HCT116 (cell line): ENCODE results near the gene NBL1. TPM values are rescaled to one million over a fixed set of nuclear protein-coding genes. Genes with fewer than 3 reads are reported as not detected.
A peak's percentile ranks its signal among the peaks of the same experiment; 100 is the strongest.

Experiments
- ATAC-seq: fragments of 200-7000 bp; cut with Tn5 transposase; 2 replicates; pipeline ENCODE4 v1.9.1; 2020; ENCODE audit warnings: mild to moderate bottlenecking, moderate library complexity
- BruUV-seq: library from RNA; stranded (reverse); fragments of 400-500 nt; replicated peaks from 2 replicates; lab custom pipeline; 2021; lab: Mats Ljungman, UMichigan
- CTCF ChIA-PET: fragments of 300-600 bp; sonication (Branson Sonifier 250); formaldehyde crosslinking; loops from one replicate; lab custom pipeline; 2021; ENCODE audit warnings: antibody characterized with exemption; lab: Charles Lee
- POLR2A ChIA-PET: fragments of 300-600, 350-600 bp; sonication (Branson Sonifier 250); formaldehyde crosslinking; loops from one replicate; lab custom pipeline; 2021; ENCODE audit warnings: antibody characterized with exemption; lab: Charles Lee
- RAD21 ChIA-PET, 2 experiments: fragments of 300-600 bp; sonication (Branson Sonifier 250); formaldehyde crosslinking; loops; one replicate each; lab custom pipeline; 2023; ENCODE audit warnings: low total read pairs in 2 of 2; ENCODE audit not compliant: uncharacterized antibody in 2 of 2, unreplicated experiment in 2 of 2, low non-redundant PET in 1 of 2; lab: Charles Lee
- DNase-seq: peaks from one replicate; pipeline ENCODE4 v3.0.0-alpha.2; 2010; ENCODE audit warnings: low read depth, low spot score
- H2AFZ ChIP-seq: fragments of 200-600 bp; shearing (Covaris generic), sonication (generic); 2 replicates; pipeline ENCODE4 v1.6.1; 2017; ENCODE audit warnings: low read depth, mixed run types, mixed read lengths, antibody characterized with exemption, low read length; ENCODE audit not compliant: poor library complexity, severe bottlenecking
- H3K27ac ChIP-seq: 2 replicates; pipeline ENCODE4 v1.5.1; 2012; ENCODE audit warnings: low read depth, low read length
- H3K27me3 ChIP-seq: fragments of 200-600 bp; sonication (generic); 2 replicates; pipeline ENCODE4 v1.6.1; 2016; ENCODE audit warnings: mixed run types, low read length, mixed read lengths; ENCODE audit not compliant: insufficient read depth
- H3K36me3 ChIP-seq, 2 experiments: fragments of 200-500 bp in 1 of 2; fragments of 200-600 bp in 1 of 2; sonication (Bioruptor generic) in 1 of 2; sonication (generic) in 1 of 2; 2 replicates each; pipeline versions ENCODE4 v1.5.1 to v1.6.1; 2014 to 2016; ENCODE audit warnings: low read length in 2 of 2, inconsistent platforms in 1 of 2, mixed read lengths in 1 of 2, mixed run types in 1 of 2; ENCODE audit not compliant: insufficient read depth in 2 of 2, control insufficient read depth in 1 of 2
- H3K4me1 ChIP-seq, 2 experiments: fragments of 200-600 bp in 1 of 2; sonication (generic) in 1 of 2; 2 replicates each; pipeline versions ENCODE4 v1.5.1 to v1.6.1; 2012 to 2017; ENCODE audit warnings: low read length in 2 of 2, inconsistent platforms in 1 of 2, mild to moderate bottlenecking in 1 of 2, mixed read lengths in 1 of 2, mixed run types in 1 of 2, moderate library complexity in 1 of 2; ENCODE audit not compliant: insufficient read depth in 2 of 2, control insufficient read depth in 1 of 2
- H3K4me2 ChIP-seq: fragments of 200-600 bp; sonication (generic); 2 replicates; pipeline ENCODE4 v1.6.1; 2017; ENCODE audit warnings: mixed run types, low read length, mixed read lengths
- H3K4me3 ChIP-seq, 2 experiments: fragments of 200-600 bp in 1 of 2; sonication (generic) in 1 of 2; replicated peaks in 1 of 2; 2 replicates each; pipeline ENCODE4 v1.5.1; 2011 to 2016; ENCODE audit warnings: low read length in 2 of 2, control low read depth in 1 of 2, low read depth in 1 of 2, mild to moderate bottlenecking in 1 of 2, mixed read lengths in 1 of 2, mixed run types in 1 of 2
- H3K79me2 ChIP-seq: fragments of 200-600 bp; sonication (generic); 2 replicates; pipeline ENCODE4 v1.6.1; 2017; ENCODE audit warnings: mild to moderate bottlenecking, mixed run types, low read length, moderate library complexity, mixed read lengths; ENCODE audit not compliant: insufficient read depth
- H3K9ac ChIP-seq: fragments of 200-600 bp; sonication (generic); 2 replicates; pipeline ENCODE4 v1.6.1; 2016; ENCODE audit warnings: low read length, mixed read lengths
- H3K9me2 ChIP-seq: fragments of 200-600 bp; sonication (generic), shearing (Covaris generic); 2 replicates; pipeline ENCODE4 v1.6.1; 2017; ENCODE audit warnings: mixed run types, mild to moderate bottlenecking, moderate library complexity; ENCODE audit not compliant: insufficient read depth
- H3K9me3 ChIP-seq, 2 experiments: fragments of 200-500 bp in 1 of 2; fragments of 200-600 bp in 1 of 2; sonication (Bioruptor generic) in 1 of 2; sonication (generic) in 1 of 2; 2 replicates each; pipeline ENCODE4 v1.6.1; 2014 to 2017; ENCODE audit warnings: low read length in 2 of 2, mixed read lengths in 2 of 2, inconsistent platforms in 1 of 2, low read depth in 1 of 2, mild to moderate bottlenecking in 1 of 2, mixed run types in 1 of 2, moderate library complexity in 1 of 2; ENCODE audit not compliant: control insufficient read depth in 1 of 2, insufficient read depth in 1 of 2
- H4K20me1 ChIP-seq: fragments of 200-600 bp; sonication (generic), shearing (Covaris generic); 2 replicates; pipeline ENCODE4 v1.6.1; 2017; ENCODE audit warnings: mixed run types, mild to moderate bottlenecking, moderate library complexity; ENCODE audit not compliant: insufficient read depth
- ATF3 ChIP-seq: IDR thresholded peaks from 2 replicates; pipeline ENCODE4 v1.6.1; 2012
- CEBPB ChIP-seq: IDR thresholded peaks from 2 replicates; pipeline ENCODE4 v1.6.1; 2012; ENCODE audit warnings: low read depth
- EGR1 ChIP-seq: IDR thresholded peaks from 2 replicates; pipeline ENCODE4 v1.6.1; 2012; ENCODE audit warnings: low read depth
- ELF1 ChIP-seq: IDR thresholded peaks from 2 replicates; pipeline ENCODE4 v1.6.1; 2012; ENCODE audit warnings: low read depth, borderline replicate concordance
- EZH2 ChIP-seq: fragments of 200-600 bp; sonication (generic); IDR thresholded peaks from 2 replicates; pipeline ENCODE4 v1.6.1; 2017; ENCODE audit warnings: antibody characterized with exemption, mixed run types
- EZH2phosphoT487 ChIP-seq: fragments of 200-600 bp; IDR thresholded peaks from 2 replicates; pipeline ENCODE4 v1.6.1; 2018; ENCODE audit warnings: antibody characterized with exemption, borderline replicate concordance
- JUND ChIP-seq: IDR thresholded peaks from 2 replicates; pipeline ENCODE4 v1.6.1; 2012
- MAX ChIP-seq: IDR thresholded peaks from 2 replicates; pipeline ENCODE4 v1.6.1; 2012
- POLR2A ChIP-seq: IDR thresholded peaks from 2 replicates; pipeline ENCODE4 v1.7.0; 2011; ENCODE audit warnings: borderline replicate concordance; ENCODE audit not compliant: insufficient read depth, insufficient read length; ENCODE audit errors: extremely low read depth
- POLR2AphosphoS5 ChIP-seq: IDR thresholded peaks from 2 replicates; pipeline ENCODE4 v1.6.1; 2011; ENCODE audit warnings: mild to moderate bottlenecking, low read depth, low read length, moderate library complexity
- REST ChIP-seq: IDR thresholded peaks from 2 replicates; pipeline ENCODE4 v1.6.1; 2012; ENCODE audit warnings: low read depth
- SIN3A ChIP-seq: IDR thresholded peaks from 2 replicates; pipeline ENCODE4 v1.6.1; 2012; ENCODE audit warnings: low read depth
- SP1 ChIP-seq: IDR thresholded peaks from 2 replicates; pipeline ENCODE4 v1.6.1; 2012; ENCODE audit warnings: low read depth
- SRF ChIP-seq: IDR thresholded peaks from 2 replicates; pipeline ENCODE4 v1.6.1; 2012; ENCODE audit warnings: low read depth
- TCF7L2 ChIP-seq: IDR thresholded peaks from 2 replicates; pipeline ENCODE4 v1.7.0; 2011; ENCODE audit warnings: borderline replicate concordance, inconsistent platforms; ENCODE audit not compliant: insufficient read depth, insufficient read length; ENCODE audit errors: extremely low read depth
- YY1 ChIP-seq: IDR thresholded peaks from 2 replicates; pipeline ENCODE4 v1.6.1; 2011; ENCODE audit warnings: low read length, low read depth, moderate library complexity, mild to moderate bottlenecking; ENCODE audit not compliant: insufficient replicate concordance; ENCODE audit errors: extremely low read depth
- ZBTB33 ChIP-seq: IDR thresholded peaks from 2 replicates; pipeline ENCODE4 v1.6.1; 2011; ENCODE audit warnings: mild to moderate bottlenecking, low read length, moderate library complexity; ENCODE audit not compliant: insufficient replicate concordance; ENCODE audit errors: extremely low read depth
- ZFX ChIP-seq: fragments of 450-650 bp; IDR thresholded peaks from 2 replicates; pipeline ENCODE4 v1.6.1; 2017
- intact Hi-C: fragments of 100-400 bp; cut with micrococcal nuclease; formaldehyde crosslinking; loops from 2 replicates; pipeline ENCODE4 v1.10.0; 2022
- total RNA-seq: library from RNA; stranded (reverse); gene quantifications from one replicate; pipeline ENCODE4 v1.2.1, GENCODE V29; 2021; ENCODE audit not compliant: unreplicated experiment

The NBL1 gene
- total RNA-seq, 1 experiment from 2014 or later: 75.4 TPM

GRCh38 chr1:19596714-19597495 lies 47.2 kb upstream of the NBL1 start:
- H3K9ac ChIP-seq: peak overlapping the region; percentile 94
- peak; percentile 94 for ATAC-seq
- peak overlapping the region; percentile 89 to 94 for H3K4me3 ChIP-seq
- BruUV-seq: no TSS peak
- H2AFZ ChIP-seq: peak overlapping the region; percentile 18
- POLR2A ChIA-PET: interaction anchor here (0.9 to 1.9 kb wide), 2 partner anchors 46 to 105 kb away, joined by 3 to 6 read pairs; no protein-coding TSS in a partner anchor
- H3K36me3 ChIP-seq: no peaks in the 10 kb centered on the region
- peak overlapping the region; percentile 80 for H3K27ac ChIP-seq
- peak; percentile 96 for DNase-seq
- intact Hi-C loops: loop anchor here (5.0 kb wide), 2 partner anchors 45 to 115 kb away; partner anchors contain the start of gene NBL1
- H3K4me1 ChIP-seq: peaks cover 3 to 21% of the 10 kb centered on the region in 2 experiments; a peak in 3 of 4 replicates
- H3K4me2 ChIP-seq: peak overlapping the region; percentile 83
- H4K20me1 ChIP-seq: peaks cover 4% of the 10 kb centered on the region; the same call in 1 of the 2 replicates
- H3K79me2 ChIP-seq: peaks cover 51% of the 10 kb centered on the region
- no peaks in the 10 kb centered on the region for H3K9me2 ChIP-seq
- RAD21 ChIA-PET: no interaction called here
- no peaks in the 10 kb centered on the region for H3K27me3 ChIP-seq
- H3K9me3 ChIP-seq: no peaks in the 10 kb centered on the region
- CTCF ChIA-PET: interaction anchor here (1.0 to 1.4 kb wide), 5 partner anchors 12 to 57 kb away, joined by 3 to 7 read pairs (median 3); no protein-coding TSS in a partner anchor
- peak; percentile 51; the same call in 1 of the 2 replicates for TF ChIP-seq SIN3A
- TF ChIP-seq EZH2: no peak
- TF ChIP-seq TCF7L2: no peak
- TF ChIP-seq MAX: no peak; the same call in 1 of the 2 replicates
- peak; percentile 80 for TF ChIP-seq POLR2AphosphoS5
- TF ChIP-seq ZBTB33: peak; percentile 99
- TF ChIP-seq EZH2phosphoT487: no peak
- TF ChIP-seq REST: no peak
- TF ChIP-seq SRF: no peak
- TF ChIP-seq CEBPB: no peak
- peak; percentile 72 for TF ChIP-seq YY1
- TF ChIP-seq POLR2A: peak; percentile 45
- TF ChIP-seq ELF1: peak; percentile 84
- TF ChIP-seq SP1: no peak
- peak; percentile 96 for TF ChIP-seq ZFX
- no peak for TF ChIP-seq JUND
- TF ChIP-seq EGR1: peak; percentile 75
- no peak for TF ChIP-seq ATF3
